Tibial nerve (tissue), 4 donors: ENCODE measurements around the gene ILF2. TPM values are rescaled to one million over a fixed set of nuclear protein-coding genes. Genes with fewer than 3 reads are reported as not detected.
A peak's percentile ranks its signal among the peaks of the same experiment; 100 is the strongest.

ENCODE experiments used
- DNase-seq, 2 donors: peaks; one replicate each; pipeline ENCODE4 v3.0.0-alpha.2; 2019; ENCODE audit warnings: low spot score in 2 of 2
- H3K27ac ChIP-seq, 4 donors: fragments of 200-600 bp; sonication (generic) in 3 of 4; one replicate each; pipeline ENCODE4 v1.5.1; 2017 to 2019; ENCODE audit warnings: mild to moderate bottlenecking in 1 of 4
- H3K27me3 ChIP-seq, 2 donors: fragments of 200-600 bp; sonication (generic) in 1 of 2; one replicate each; pipeline versions ENCODE4 v1.5.1 to v1.6.0; 2017 to 2019
- H3K36me3 ChIP-seq, 3 donors: fragments of 200-600 bp; sonication (generic); one replicate each; pipeline ENCODE4 v1.5.1; 2018 to 2019
- H3K4me1 ChIP-seq, 4 donors: fragments of 200-600 bp; sonication (generic) in 3 of 4; one replicate each; pipeline ENCODE4 v1.5.1; 2017 to 2019
- H3K4me3 ChIP-seq, 4 donors: fragments of 200-600 bp; sonication (generic) in 3 of 4; one replicate each; pipeline ENCODE4 v1.5.1; 2017 to 2019; ENCODE audit warnings: mild to moderate bottlenecking in 1 of 4, moderate library complexity in 1 of 4
- H3K9me3 ChIP-seq, 4 donors: fragments of 200-600 bp; sonication (generic) in 3 of 4; one replicate each; pipeline ENCODE4 v1.5.1; 2017 to 2019
- CTCF ChIP-seq, 5 experiments: fragments of 200-600 bp in 3 of 5; fragments of 450-650 bp in 2 of 5; sonication (generic) in 3 of 5; IDR thresholded peaks; one replicate each; pipeline ENCODE4 v1.5.1; 2016 to 2019; ENCODE audit warnings: antibody characterized with exemption in 5 of 5, mild to moderate bottlenecking in 3 of 5, moderate library complexity in 2 of 5
- EP300 ChIP-seq, 2 donors: sonication (generic); formaldehyde crosslinking; IDR thresholded peaks; one replicate each; pipeline ENCODE4 v1.6.1; 2017; ENCODE audit warnings: antibody characterized with exemption in 2 of 2, mild to moderate bottlenecking in 1 of 2
- POLR2A ChIP-seq, 2 donors: fragments of 450-650 bp; IDR thresholded peaks; one replicate each; pipeline ENCODE4 v1.6.1; 2017; ENCODE audit warnings: antibody characterized with exemption in 2 of 2, mild to moderate bottlenecking in 2 of 2, moderate library complexity in 2 of 2
- WGBS, 2 donors: methylation state at CpG; one replicate each; pipeline ENCODE4 v1.1.5; 2018; 5-methylcytosine and 5-hydroxymethylcytosine counted together
- total RNA-seq, 4 donors: library from RNA; depleted of rRNA; stranded (reverse); fragments of >200 nt; gene quantifications; one replicate each; pipeline ENCODE4 v1.1.0, GENCODE V29; 2016

Gene ILF2
- total RNA-seq, 4 donors from 2014 or later, result 62.8 to 102 (median 76.7) TPM

- peak overlapping the region in 2 of 4 donors; percentile 90 to 96 for H3K27ac ChIP-seq
- 71 to 86% methylated on average over 1 of the region's 1 CpG for whole genome bisulfite sequencing, 2 donors
- no peak for DNase-seq
- H3K4me3 ChIP-seq, result no peak overlapping the region
- no peaks in the 10 kb centered on the region for H3K9me3 ChIP-seq
- peaks cover 0 to 60% (median 24%) of the 10 kb centered on the region in 4 donors for H3K4me1 ChIP-seq
- H3K27me3 ChIP-seq, result no peaks in the 10 kb centered on the region
- H3K36me3 ChIP-seq, result peaks cover 0 to 3% (median 0%) of the 10 kb centered on the region in 3 donors
- no peak for TF ChIP-seq POLR2A (IDR thresholded peaks at IDR 0.05)
Observed at GRCh38 chr1:153629971-153630370, 40.8 kb downstream of the ILF2 start.

- 57 to 66% methylated on average over 5 of the region's 5 CpGs for WGBS, 2 donors
- no peaks in the 10 kb centered on the region for H3K9me3 ChIP-seq
- TF ChIP-seq CTCF (IDR thresholded peaks at IDR 0.05) (no peak), EP300 (IDR thresholded peaks at IDR 0.05) (no peak), POLR2A (IDR thresholded peaks at IDR 0.05) (no peak)
- DNase-seq, result no peak
- H3K27ac ChIP-seq, result peak overlapping the region in 3 of 4 donors; percentile 82 to 96 (median 90)
- peaks cover 0 to 7% (median 0%) of the 10 kb centered on the region in 3 donors for H3K36me3 ChIP-seq
- peaks cover 0 to 57% (median 24%) of the 10 kb centered on the region in 4 donors for H3K4me1 ChIP-seq
- H3K4me3 ChIP-seq, result no peak overlapping the region
- no peaks in the 10 kb centered on the region for H3K27me3 ChIP-seq
Observed at GRCh38 chr1:153629343-153629665, 41.5 kb downstream of the ILF2 start.

- 77 to 88% methylated on average over 6 of the region's 6 CpGs for WGBS, 2 donors
- H3K27ac ChIP-seq, result peak overlapping the region; percentile 79 to 96 (median 86)
- H3K27me3 ChIP-seq, result no peaks in the 10 kb centered on the region
- peaks cover 0 to 11% (median 0%) of the 10 kb centered on the region in 3 donors for H3K36me3 ChIP-seq
- DNase-seq, result no peak
- no peak for TF ChIP-seq POLR2A (IDR thresholded peaks at IDR 0.05)
- no peak for TF ChIP-seq EP300 (IDR thresholded peaks at IDR 0.05)
- no peak for TF ChIP-seq CTCF (IDR thresholded peaks at IDR 0.05)
- no peaks in the 10 kb centered on the region for H3K9me3 ChIP-seq
- H3K4me3 ChIP-seq, result no peak overlapping the region
- peaks cover 0 to 62% (median 25%) of the 10 kb centered on the region in 4 donors for H3K4me1 ChIP-seq
Observed at GRCh38 chr1:153628638-153629342, 42.0 kb downstream of the ILF2 start.

GRCh38 chr1:153627715-153628626 lies 42.8 kb downstream of the ILF2 start, which contains the start of gene S100A1:
Gene S100A1, plus strand, starts transcription at chr1:153628434. Its CDS starts 2,088 bp downstream, at chr1:153630522.
- Histone ChIP-seq H3K4me1 (peaks cover 0 to 64% (median 24%) of the 10 kb centered on the region in 4 donors), H3K27ac (peak within 1 kb of the TSS; percentile 79 to 96 (median 86)), H3K36me3 (peaks cover 0 to 14% (median 0%) of the 10 kb centered on the region in 3 donors), H3K9me3 (no peaks in the 10 kb centered on the region), H3K27me3 (no peaks in the 10 kb centered on the region), H3K4me3 (peak within 1 kb of the TSS; percentile 25 to 56 (median 48))
- no peak for DNase-seq
- 43 to 46% methylated on average over 5 to 10 of the region's 10 CpGs for WGBS, 2 donors
- peak in 2 of 5 experiments; percentile 7 to 18 for TF ChIP-seq CTCF (IDR thresholded peaks at IDR 0.05)
- TF ChIP-seq POLR2A (IDR thresholded peaks at IDR 0.05), result no peak

GRCh38 chr1:153626904-153627714 lies 43.7 kb downstream of the ILF2 start, which contains the start of gene S100A13:
Gene S100A13, minus strand, starts transcription at chr1:153627505. Its CDS starts 1,033 bp downstream, at chr1:153626472.
- WGBS, 2 donors, result 6 to 8% methylated on average over 25 to 28 of the region's 28 CpGs
- Histone ChIP-seq H3K27me3 (no peaks in the 10 kb centered on the region), H3K4me1 (peaks cover 0 to 62% (median 22%) of the 10 kb centered on the region in 4 donors), H3K36me3 (peaks cover 0 to 18% (median 0%) of the 10 kb centered on the region in 3 donors), H3K4me3 (peak within 1 kb of the TSS; percentile 25 to 56 (median 48)), H3K9me3 (no peaks in the 10 kb centered on the region), H3K27ac (peak within 1 kb of the TSS; percentile 79 to 96 (median 86))
- TF ChIP-seq EP300 (IDR thresholded peaks at IDR 0.05) (peak in 1 of 2 donors; percentile 85), POLR2A (IDR thresholded peaks at IDR 0.05) (peak in 1 of 2 donors; percentile 60), CTCF (IDR thresholded peaks at IDR 0.05) (peak in 4 of 5 experiments; percentile 31 to 63 (median 44))
- DNase-seq, result peak; percentile 65 to 68
